Fibroblast of skin of scalp (primary cell): ENCODE measurements around the gene IQGAP3.

Experiments
- DNase-seq: peaks from one replicate; pipeline ENCODE4 v3.0.0-alpha.2; 2013

IQGAP3 gene

DNA sequence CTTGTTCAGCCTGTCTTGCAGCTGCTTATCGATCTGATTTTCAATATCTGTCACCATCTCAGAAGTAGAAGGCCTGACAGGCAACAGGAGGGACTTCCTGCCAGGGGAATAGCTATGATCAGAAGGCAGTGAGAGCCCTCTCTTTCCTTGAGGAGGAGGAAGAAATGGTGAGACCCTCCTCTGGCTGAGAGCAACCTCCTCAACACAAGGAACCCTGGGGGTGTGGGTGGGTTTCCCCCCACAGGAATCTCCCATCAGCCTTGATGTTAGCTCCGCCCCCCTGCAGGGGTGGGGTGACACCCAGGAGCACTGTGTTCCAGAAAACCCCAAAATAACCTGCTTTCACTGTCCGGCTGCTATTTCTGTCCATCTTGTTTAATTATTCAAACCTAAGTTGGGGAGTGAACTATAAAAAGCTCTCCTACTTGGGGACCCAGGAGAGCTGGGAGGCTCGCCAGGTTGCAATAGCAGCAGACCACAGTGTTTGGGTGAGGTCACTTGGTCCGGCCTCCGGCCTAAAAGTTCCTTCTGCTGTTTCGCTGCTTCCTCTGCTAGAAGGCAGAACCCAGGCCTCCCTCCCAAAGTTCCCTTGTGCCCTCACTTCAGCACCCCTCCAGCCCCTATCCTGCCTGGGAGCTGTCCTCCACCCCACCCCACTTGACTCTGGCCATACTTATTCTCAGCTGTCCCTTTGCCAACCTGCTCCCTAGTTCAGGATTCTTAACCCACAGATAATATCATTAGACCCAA is 64.0 kb downstream of the IQGAP3 start:
- no peak for DNase-seq

DNA sequence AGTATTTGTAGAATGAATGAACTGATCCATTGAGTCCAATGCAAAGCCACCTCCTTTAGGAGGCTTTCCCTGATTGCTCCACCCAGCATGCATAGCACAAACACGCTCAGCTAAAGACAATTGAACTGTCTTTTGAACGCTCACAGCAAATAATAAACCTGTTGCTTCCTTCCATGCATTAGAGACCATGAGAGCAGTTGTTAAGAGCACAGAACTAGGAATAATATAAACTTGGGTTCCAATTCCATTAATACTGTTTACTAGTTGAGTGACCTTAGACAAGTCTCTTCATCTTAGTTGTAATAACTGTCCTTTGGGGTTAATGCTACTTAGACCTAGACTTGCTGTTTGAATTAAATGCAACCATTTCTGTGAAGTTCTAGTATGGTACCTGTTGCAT is 65.9 kb downstream of the IQGAP3 start:
- no peak for DNase-seq

DNA sequence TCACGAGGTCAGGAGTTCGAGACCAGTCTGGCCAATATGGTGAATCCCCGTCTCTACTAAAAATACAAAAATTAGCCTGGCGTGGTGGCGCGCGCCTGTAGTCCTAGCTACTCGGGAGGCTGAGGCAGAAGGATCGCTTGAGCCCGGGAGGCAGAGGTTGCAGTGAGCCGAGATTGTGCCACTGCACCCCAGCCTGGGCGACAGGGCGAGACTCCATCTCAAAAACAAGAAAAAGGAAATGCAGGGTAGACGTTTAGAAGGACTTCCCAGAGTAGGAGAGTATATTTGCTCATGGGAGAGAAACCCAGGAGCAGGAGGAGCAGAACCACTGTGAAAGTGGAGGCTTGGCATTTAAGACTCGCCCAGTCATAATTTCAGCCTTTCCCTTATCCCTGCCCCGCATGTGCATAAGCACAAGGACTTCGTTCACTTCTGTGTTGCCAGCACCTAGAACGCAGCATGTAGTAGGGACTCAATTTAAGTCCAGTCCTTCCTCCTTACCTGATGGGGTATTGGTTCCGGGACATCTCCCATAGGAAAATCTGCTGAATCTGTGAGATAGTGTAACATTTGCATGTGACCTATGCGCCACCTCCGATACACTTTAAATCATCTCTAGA is 66.6 kb downstream of the IQGAP3 start:
- DNase-seq: no peak

DNA sequence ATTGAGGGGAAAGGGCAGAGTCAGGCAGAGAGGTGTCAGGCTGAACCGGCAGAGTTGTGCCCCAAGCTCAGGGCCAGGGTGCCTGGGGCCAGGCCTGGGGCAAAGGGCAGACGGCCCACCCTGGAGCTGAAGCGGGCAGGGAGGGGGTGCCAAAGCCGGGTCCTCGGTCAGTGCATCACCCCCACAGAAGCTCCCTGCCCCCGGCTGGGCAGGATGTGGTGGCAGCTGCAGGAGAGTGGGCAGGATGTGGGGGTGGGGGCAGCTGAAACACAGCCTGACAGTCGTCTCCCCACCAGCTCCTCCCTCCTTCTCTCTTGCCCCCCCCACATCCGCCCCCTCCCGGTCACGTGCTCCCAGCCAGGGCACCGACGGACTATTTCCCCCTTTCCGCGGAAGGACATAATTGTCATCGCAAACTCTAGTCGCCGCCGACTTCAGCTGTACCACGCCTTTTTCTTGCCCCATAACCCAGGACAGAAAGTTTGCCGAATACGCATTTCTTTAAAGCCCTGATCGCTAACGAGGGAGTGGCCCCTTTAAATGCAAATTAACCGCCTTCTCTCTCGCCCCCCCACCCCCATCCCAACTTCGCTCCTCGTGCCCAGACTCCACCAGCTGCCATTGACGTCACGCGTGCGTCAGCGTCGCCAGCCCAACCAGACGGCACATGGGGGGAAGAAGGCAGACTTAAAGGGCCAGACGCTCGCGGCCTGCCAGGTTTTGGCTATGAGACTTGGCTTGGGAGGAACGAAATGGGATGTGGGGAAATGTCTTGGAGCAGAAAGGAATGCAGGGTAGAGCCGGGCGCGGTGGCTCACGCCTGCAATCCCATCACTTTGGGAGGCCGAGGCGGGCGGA is 67.3 kb downstream of the IQGAP3 start:
- DNase-seq: peak; percentile 100

DNA sequence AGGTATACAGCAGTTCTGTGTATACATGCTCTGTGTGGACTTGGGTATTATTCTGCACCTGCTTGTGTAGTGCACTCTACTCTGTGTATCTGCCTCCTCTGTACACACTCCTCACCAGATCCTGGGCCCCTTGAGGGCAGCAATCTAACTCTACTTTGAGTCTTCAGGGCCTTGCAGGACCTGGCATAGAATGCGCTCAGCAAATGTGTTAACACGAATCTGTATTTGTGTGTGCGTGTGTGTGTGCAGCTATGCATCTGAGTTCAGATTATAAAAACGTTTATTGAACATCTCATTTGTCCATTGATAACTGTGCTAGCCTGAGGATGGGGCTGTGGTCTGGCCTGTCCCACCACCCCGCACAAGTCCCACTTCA is 67.9 kb downstream of the IQGAP3 start:
- no peak for DNase-seq

DNA sequence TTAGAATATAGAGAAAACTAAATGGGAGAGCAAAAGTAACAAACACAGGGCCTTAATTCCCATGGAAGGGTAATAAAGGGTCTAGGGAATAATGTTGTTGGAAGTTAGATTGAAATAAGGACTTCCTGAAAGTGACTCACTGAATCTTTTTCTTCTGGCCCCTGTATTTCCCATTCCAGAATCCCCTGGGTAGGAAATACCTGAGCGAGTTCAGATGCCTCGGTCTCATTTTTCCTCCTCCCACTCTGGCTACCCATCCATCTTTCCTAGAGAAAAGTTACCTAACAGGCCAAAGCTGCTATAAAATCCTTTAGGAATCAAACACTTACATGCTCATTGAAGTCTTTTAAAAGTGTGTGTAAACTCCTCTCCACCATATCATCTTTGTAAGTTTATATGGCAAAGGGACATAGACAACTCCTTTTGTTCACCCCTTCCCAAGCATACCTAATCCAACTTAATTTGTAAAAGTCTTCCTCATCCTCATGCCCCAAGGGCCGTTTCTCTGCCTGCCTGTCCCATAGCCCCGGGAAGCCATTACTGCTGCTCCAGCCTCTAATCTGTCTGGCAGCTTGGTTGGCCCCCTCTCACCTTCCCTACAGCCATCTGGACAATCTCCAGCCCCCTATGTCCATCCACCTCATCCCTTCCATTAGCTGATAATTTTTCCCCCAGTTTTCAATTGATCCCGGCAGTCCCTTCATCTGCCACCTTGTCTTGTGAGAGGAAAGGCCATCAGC is 68.5 kb downstream of the IQGAP3 start:
- DNase-seq: no peak

DNA sequence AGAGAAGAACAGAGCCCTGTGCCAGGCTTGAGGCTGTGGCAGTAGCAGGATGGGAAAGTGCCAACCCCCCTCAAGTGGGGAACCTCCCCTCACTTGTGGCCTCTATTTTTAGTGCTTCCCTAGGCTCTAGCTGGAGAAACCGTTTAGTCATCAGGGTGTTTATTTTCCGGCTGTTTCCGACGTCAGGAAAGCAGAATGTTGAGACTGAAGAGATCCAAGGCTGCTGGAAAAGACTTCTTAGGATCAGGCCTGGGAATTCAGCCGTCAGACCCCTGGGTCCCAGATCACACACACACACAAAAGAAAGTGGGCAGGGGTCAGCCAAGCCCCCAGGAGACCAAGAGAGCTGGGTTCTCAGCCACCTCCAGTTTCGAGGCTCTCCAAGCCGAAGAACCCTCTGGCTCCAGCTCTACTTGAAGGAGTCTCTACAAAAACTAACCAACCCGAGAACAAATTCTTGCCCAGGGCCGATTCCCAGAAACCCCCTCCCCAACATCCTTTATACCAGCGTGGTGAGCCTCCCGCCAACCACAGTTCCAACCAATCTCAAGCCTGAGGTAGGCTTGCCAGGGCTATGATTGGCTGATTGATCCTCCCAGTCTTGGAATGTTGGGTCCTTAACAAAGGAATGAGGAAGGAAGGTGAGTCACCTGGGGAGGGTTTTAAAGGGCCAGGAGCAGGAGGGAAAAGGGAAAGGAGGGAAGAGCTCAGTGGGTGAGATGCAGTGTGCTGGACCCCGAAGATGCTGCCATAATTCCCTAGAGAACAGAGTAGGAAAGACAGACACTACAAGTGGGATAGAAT is 69.3 kb downstream of the IQGAP3 start:
- peak; percentile 93 for DNase-seq

DNA sequence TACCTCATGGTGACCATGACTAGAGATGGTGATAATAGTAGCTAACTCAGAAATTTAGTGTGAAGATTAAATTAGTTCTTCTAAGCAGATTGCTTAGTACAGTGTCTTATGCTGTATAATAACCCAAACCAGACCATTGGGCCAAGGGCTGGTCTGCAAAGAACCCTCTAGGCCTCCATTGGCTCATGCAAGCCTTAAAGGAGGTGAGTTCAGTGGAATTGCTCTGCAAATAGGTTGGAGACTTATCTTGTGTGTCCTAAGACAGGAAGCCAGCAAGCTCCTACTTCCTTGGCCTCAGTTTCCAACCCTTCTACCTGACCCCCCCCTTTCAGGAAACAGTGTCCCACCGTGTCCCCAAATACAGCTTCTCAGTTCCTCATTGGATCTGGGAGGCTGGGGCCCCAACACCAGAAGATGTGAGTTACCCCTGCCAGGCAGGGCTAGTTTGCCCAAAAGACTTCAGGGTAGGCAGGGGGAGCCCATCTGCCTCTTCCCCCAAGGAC is 69.9 kb downstream of the IQGAP3 start:
- no peak for DNase-seq

DNA sequence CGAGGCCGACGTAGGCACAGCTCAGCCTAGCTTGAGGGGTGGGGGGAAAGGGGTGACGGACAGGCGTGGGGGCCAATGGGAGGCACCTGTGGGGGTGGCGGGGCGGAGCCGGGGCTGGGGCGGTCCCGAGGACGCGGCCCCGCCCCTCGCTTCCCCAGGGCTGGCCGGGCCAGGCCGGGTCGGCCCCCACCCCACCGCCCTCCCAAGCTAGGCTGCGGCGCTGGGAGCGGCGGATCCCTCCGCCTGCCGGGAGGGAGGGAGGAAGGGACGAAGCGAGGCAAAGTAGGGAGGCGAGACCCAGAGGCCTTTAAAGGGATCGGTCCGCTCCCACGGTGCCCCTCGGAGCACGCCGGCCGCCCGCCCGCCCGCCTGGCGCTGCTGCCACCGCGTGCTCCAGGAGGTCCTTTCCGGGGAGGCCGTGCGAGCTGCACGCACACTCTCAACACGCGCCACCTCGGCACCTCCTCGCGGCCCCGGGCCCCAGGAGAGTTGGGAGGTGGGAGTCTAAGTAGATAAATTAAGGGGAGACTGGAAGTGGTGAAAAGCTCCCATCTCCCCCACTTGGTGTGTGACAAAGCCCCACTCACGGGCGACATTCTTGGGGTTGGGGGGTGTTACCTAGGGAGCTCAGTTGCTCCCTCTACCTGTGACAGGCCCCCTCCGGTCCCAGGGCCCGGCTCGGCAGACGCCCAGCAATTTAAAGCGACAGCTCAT is 71.4 kb downstream of the IQGAP3 start:
- peak; percentile 99 for DNase-seq

DNA sequence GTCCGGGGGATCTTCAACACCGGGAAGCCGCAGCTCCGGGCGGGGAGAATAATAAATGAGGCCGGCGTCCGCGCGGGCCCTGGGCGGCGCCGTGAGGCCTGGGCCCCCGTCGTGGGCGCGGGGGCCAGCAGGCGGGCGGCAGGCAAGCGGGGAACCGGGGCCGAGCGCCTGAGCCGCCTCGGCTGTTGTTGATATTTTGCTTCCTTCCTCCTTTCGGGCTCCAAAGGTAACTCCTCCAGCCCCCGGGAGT is 71.9 kb downstream of the IQGAP3 start, which contains the start of gene MEF2D:
MEF2D (minus strand) TSS at position 233 of the 250 bp plus-strand sequence. CDS start 17,483 bp downstream, outside the sequence.
- DNase-seq: no peak

DNA sequence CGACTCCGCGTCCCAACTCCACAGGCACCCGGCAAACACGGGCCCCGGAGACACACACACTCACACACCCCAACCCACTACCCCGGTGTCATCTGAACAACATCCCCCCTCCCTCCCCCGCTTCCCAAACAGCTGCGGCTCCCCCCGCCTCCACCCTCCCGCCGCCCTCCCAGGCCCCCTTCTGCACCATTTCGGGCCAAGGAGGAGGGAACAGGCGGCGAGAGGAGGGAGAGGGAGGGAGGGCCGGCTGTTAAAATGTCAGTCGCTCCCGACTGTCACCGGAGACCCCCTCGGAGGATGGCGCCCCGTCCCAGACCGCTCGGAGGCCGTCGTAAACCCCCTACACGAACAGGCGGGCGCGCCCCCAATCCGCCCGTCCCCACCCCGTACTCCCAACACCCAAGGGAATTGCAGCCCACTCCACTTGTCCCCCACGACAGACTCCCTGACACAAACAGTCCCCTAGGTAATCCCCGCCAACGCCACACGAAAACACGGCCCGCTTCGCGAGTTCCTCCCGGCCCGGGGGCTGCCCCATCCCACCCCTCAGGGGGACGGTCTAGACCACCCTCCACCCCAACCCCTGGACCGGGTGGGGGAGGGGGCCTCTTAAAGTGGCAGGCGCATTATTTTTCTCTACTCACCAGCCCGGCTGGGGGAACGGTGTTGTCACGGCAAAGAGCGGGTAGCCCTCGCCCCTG is 72.4 kb downstream of the IQGAP3 start:
- DNase-seq: no peak

DNA sequence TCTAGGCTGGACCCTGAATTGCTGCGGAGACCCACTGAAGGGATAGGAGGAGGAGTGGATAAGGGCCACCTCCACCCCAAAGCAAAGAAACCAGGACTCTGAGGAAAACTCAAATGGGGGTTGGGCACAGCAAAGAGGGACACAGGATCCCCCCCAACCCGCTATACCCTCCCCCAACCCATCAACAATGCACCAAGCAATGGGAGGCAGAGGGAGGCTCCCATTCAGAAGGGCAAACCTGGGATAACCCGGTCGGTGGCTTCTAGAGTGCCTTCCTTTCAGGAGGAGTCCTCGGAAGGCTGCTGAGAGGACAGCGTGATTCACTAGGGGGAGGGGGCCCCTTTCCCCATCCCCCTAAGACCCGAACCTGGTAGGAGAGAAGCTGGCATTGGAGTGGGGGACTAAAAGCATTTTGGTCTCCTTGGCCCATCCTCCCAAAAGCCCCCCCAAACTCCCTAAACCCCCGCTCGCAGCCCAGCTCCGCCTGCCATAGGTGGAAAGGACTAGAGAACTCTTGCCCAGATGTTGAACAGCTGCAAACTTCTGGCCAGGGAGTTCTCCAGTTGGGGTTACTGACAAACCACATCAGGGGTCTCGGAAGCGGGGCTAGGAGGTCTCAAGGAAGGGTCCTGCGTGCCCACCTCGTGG is 73.0 kb downstream of the IQGAP3 start:
- no peak for DNase-seq

DNA sequence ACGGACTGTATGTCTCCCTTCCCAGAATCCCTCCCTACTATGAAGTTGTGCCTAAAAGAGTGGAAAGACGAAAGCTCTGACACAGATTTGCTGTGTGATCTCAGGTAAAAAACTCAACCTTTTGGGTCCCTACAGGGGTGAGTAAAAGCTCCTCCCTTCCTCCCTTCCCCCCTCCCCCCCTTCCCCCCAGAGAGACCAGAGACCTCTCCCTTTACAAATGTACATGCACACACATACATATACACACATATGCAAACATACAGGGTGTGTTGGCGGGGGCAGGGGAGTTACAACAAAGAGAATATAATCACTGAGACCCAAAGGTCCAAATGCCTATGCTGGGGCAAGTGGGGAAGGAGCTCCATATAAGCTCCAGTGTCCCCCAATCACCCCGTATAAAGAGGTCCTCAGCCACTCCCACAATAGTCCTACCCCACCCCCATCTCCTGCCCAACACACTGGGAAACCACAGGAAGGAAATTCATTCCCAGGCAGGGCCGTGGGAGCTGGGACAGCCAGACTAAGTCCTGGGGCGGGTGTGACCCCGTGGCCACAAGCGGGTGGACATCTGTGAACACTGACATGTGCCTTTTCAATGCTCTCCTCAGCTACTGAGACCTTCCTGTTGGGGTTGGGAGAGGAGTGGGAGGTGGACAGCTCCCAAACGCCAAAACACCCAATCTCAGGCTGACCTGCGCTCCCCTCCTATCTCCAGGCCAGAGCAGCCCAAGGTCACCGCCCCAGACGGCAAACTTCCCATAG is 73.8 kb downstream of the IQGAP3 start:
- DNase-seq: no peak

DNA sequence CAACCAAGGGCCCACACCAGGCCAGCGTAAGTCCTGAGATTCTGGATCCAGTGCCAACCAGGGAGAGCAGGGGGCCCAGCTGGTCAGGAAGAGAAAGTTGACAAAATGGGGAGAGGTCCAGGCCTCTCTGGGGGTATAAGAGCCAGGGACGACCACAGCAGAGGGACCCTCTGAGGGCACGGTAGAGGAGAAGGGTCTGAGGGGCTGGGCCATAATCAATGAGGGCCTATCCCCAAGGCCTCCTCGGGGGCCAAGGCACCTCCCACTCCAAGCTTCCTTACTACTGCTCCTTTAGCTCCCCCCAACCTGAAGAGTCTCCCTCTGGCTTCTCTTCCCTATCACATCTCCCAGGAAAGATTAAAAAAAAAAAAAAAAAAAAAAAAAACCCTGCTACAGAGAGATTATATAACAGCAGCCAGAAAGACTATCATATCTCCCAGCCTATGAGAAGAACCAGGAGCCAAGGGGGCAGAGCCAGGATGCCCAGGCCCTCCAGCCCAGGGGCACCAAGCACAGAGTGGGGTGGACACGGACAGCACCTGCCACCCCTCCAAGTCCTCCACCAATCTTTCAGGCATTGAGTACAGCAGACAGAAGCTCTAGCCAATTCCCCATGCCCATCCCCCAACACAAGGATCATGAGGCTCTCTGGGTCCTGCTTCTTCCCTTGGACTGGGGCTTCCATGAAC is 74.5 kb downstream of the IQGAP3 start:
- DNase-seq: no peak

DNA sequence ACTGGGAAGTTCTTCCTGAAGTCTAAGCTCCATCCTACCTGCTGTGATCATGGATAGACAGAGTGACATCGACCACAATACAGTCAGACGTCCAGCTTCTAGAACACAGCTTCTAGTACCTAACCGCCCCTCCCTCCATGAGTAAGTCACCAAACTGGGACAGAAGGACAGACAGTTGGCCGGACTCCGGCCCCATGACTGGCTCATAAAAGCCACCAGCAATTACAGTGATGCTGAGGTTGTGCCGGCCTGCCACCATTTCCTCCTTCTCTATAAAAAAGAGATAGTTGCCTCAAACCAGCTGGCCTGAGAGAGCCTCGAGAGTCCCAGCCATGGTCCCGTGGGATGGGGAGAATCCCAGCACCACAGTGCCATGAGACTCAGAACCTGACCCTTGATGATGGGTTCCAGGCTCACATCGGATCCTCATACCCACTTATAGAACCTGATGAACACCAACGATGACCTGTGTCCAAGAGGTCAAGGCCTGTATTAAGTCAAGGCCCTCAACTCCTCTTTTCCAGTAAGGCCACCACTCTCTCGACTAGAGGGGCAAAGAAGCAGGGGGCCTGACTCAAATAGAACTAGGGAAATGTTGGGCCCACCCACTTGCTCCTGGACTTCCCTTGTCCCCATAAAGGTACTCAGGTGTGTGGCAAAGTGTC is 75.2 kb downstream of the IQGAP3 start:
- no peak for DNase-seq

DNA sequence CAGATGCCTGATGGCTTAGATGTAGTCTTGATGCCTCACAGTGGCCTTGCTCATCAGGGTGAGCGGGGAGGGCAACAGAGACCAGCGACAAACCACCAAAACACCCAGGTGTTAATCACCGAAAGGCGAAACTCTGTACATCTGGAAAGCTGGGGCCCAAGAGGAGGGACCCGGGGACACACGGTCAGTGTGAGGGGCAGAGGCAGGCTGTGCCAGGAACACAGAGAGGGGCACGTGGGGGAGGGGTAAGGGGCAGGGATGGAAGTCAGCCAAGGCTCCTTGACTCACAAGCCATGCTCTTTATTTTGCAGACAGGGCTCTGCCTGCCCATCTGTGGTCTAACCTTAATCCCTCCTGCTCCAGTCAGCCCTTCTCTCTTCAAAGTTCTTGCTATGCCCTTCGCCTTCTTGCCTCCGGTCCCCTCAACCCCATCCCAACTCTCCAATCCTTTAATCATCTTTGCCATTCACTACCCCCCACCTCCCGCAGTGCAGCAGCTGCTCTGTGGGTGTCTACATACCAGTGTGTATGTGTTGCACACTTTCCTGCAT is 76.1 kb downstream of the IQGAP3 start:
- DNase-seq: peak; percentile 54

DNA sequence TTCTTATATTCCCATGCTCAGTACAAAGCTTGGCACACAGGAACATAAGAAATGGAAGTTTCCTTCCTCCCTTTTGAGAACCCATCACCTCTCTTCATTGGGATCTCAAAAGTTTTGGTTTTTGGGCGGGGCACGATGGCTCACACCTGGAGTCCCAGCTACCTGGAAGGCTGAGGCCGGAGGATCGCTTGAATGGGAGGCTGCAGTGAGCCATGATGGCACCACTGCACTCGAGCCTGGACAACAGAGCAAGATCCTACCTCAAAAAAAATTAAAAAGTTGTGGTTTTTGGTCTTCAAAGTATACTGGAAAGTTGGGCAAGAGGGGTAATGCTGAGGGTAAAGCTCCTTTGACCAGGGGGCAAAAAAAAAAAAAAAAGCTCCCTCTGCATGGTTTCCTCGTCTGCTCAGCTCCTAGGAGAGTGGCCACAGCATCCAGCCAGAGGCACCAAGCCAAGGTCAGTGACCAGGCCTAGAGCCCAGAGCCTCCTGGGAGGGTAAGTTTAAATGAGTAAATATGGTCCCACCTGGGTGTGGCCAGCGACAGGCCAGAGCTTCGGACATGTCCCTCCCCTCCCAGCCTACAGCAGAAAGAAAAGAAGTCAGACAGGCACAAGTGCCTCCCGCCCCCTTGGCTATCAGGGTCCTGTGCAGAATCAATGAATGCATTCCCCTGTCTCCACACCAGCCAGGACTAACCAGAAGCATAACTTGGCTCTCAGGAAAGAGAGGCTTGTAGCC is 76.8 kb downstream of the IQGAP3 start:
- DNase-seq: no peak
